Measurements from ENCODE around the gene HOXA7. TPM values are rescaled to one million over a fixed set of nuclear protein-coding genes. Genes with fewer than 3 reads are reported as not detected.

Gene HOXA7
- total and polyA plus RNA-seq, 10 of the 15 experiments (the other 5 are each of a cell fraction or from before 2014, with no cell fraction given), result not detected

- no peak overlapping the region for H3K9ac ChIP-seq (ENCODE audit: control insufficient read depth, insufficient read depth, low read length)
- H3K4me1 ChIP-seq (ENCODE audit: control insufficient read depth, insufficient read depth, low read length), result no peaks in the 10 kb centered on the region; the same call in 1 of the 2 replicates
- RAD21 ChIA-PET (ENCODE audit: unreplicated experiment), result interaction anchor here (1.4 kb wide), 1 partner anchor 722 kb away, joined by 5 read pairs; no protein-coding TSS in a partner anchor
- BruUV-seq (replicated peaks), result no TSS peak
- no peaks in the 10 kb centered on the region for H4K20me1 ChIP-seq (ENCODE audit: control insufficient read depth, insufficient read depth)
- no peaks in the 10 kb centered on the region for H3K36me3 ChIP-seq (ENCODE audit: control insufficient read depth in 2 of 2, insufficient read depth in 2 of 2, low read length in 1 of 2)
- CTCF ChIA-PET, result interaction anchor here (0.7 to 1.5 kb wide), 5 partner anchors 375 to 722 kb away, joined by 3 to 10 read pairs (median 5); no protein-coding TSS in a partner anchor
- H2AFZ ChIP-seq (ENCODE audit: control insufficient read depth, low read depth, low read length), result no peak overlapping the region
- SMC1A ChIA-PET (ENCODE audit: uncharacterized antibody, unreplicated experiment), result no interaction called here
- FAIRE-seq, result no peak
- WGBS (ENCODE audit: insufficient coverage, insufficient replicate concordance, low lambda C conversion rate, missing lambda C conversion rate), result 10% methylated on average over 62 of the region's 93 CpGs
- H3K4me3 ChIP-seq, result no peak overlapping the region
- POLR2A ChIA-PET, result no interaction called here
- no peak overlapping the region for H3K4me2 ChIP-seq (ENCODE audit: control insufficient read depth, insufficient read depth)
- DNase-seq (ENCODE audit: low read depth, low spot score), result no peak
- intact Hi-C loops (cut with micrococcal nuclease; ENCODE audit: unreplicated experiment) (loop anchor here (5.0 kb wide), 2 partner anchors 583 to 898 kb away; no protein-coding TSS in a partner anchor), in situ Hi-C loops (cut with MboI) (loop anchor here (5.0 kb wide), 3 partner anchors 378 to 818 kb away; no protein-coding TSS in a partner anchor)
- H3K79me2 ChIP-seq (ENCODE audit: control insufficient read depth, insufficient read depth, low read length), result no peaks in the 10 kb centered on the region
- no peaks in the 10 kb centered on the region; the same call in 2 of the 3 replicates for H3K9me3 ChIP-seq (replicated peaks; ENCODE audit: control insufficient read depth, insufficient read depth, low read length)
- TF ChIP-seq POLR2AphosphoS5 (IDR thresholded peaks at IDR 0.05; ENCODE audit: low read length) (no peak), SUZ12 (IDR thresholded peaks at IDR 0.05; ENCODE audit: unreplicated experiment) (peak; percentile 72)
- ATAC-seq, result no peak
- H3K27me3 ChIP-seq (replicated peaks in 1 of 2; ENCODE audit: control insufficient read depth in 2 of 2, insufficient read depth in 2 of 2, low read length in 1 of 2), result peaks cover 22 to 43% of the 10 kb centered on the region in 2 experiments
- H3K27ac ChIP-seq (ENCODE audit: control insufficient read depth, insufficient read depth), result no peak overlapping the region
Measured at GRCh38 chr7:27198871-27199801, 42.7 kb upstream of the HOXA7 start.

GRCh38 chr7:27198138-27198841 is 41.8 kb upstream of the HOXA7 start:
- peaks cover 21 to 43% of the 10 kb centered on the region in 2 experiments for H3K27me3 ChIP-seq (replicated peaks in 1 of 2; ENCODE audit: control insufficient read depth in 2 of 2, insufficient read depth in 2 of 2, low read length in 1 of 2)
- H3K27ac ChIP-seq (ENCODE audit: control insufficient read depth, insufficient read depth), result no peak overlapping the region
- no peak overlapping the region for H2AFZ ChIP-seq (ENCODE audit: control insufficient read depth, low read depth, low read length)
- no peaks in the 10 kb centered on the region; the same call in 2 of the 3 replicates for H3K9me3 ChIP-seq (replicated peaks; ENCODE audit: control insufficient read depth, insufficient read depth, low read length)
- ATAC-seq (no peak), DNase-seq (ENCODE audit: low read depth, low spot score) (no peak), FAIRE-seq (no peak)
- WGBS (ENCODE audit: insufficient coverage, insufficient replicate concordance, low lambda C conversion rate, missing lambda C conversion rate), result 47% methylated on average over 29 of the region's 29 CpGs
- H3K79me2 ChIP-seq (ENCODE audit: control insufficient read depth, insufficient read depth, low read length), result no peaks in the 10 kb centered on the region
- no peaks in the 10 kb centered on the region; the same call in 1 of the 2 replicates for H3K4me1 ChIP-seq (ENCODE audit: control insufficient read depth, insufficient read depth, low read length)
- H3K4me2 ChIP-seq (ENCODE audit: control insufficient read depth, insufficient read depth), result no peak overlapping the region
- BruUV-seq (replicated peaks), result no TSS peak
- ChIA-PET SMC1A (ENCODE audit: uncharacterized antibody, unreplicated experiment) (no interaction called here), CTCF (interaction anchor here (0.7 to 1.5 kb wide), 5 partner anchors 376 to 723 kb away, joined by 3 to 10 read pairs (median 5); no protein-coding TSS in a partner anchor), POLR2A (no interaction called here), RAD21 (ENCODE audit: unreplicated experiment) (interaction anchor here (1.4 kb wide), 1 partner anchor 723 kb away, joined by 5 read pairs; no protein-coding TSS in a partner anchor)
- H3K4me3 ChIP-seq, result no peak overlapping the region
- no peaks in the 10 kb centered on the region for H3K36me3 ChIP-seq (ENCODE audit: control insufficient read depth in 2 of 2, insufficient read depth in 2 of 2, low read length in 1 of 2)
- intact Hi-C loops (cut with micrococcal nuclease; ENCODE audit: unreplicated experiment) (loop anchor here (5.0 kb wide), 2 partner anchors 584 to 899 kb away; no protein-coding TSS in a partner anchor), in situ Hi-C loops (cut with MboI) (loop anchor here (5.0 kb wide), 3 partner anchors 379 to 819 kb away; no protein-coding TSS in a partner anchor)
- no peaks in the 10 kb centered on the region for H4K20me1 ChIP-seq (ENCODE audit: control insufficient read depth, insufficient read depth)
- no peak overlapping the region for H3K9ac ChIP-seq (ENCODE audit: control insufficient read depth, insufficient read depth, low read length)
- TF ChIP-seq GABPA (IDR thresholded peaks at IDR 0.05; ENCODE audit: low read depth) (no peak), IRF5 (IDR thresholded peaks at IDR 0.05; ENCODE audit: borderline replicate concordance) (no peak), CEBPB (IDR thresholded peaks at IDR 0.05; ENCODE audit: borderline replicate concordance in 1 of 2, low read depth in 2 of 2, low read length in 2 of 2) (no peak), TCF3 (IDR thresholded peaks at IDR 0.05; ENCODE audit: borderline replicate concordance, insufficient read depth, low read depth, low read length) (no peak), ZNF24 (IDR thresholded peaks at IDR 0.05) (no peak), EED (IDR thresholded peaks at IDR 0.05; ENCODE audit: low read depth) (no peak), KLF5 (IDR thresholded peaks at IDR 0.05; ENCODE audit: partially characterized antibody) (no peak), NKRF (conservative IDR thresholded peaks at IDR 0.05) (no peak)
